Measurements from ENCODE around the gene CDK6.

The CDK6 gene

GRCh38 chr7:92633211-92633906 is 203.0 kb downstream of the CDK6 start:
- H3K27me3 ChIP-seq (ENCODE audit: insufficient read depth, low read length) = no peaks in the 10 kb centered on the region
- peaks cover 26% of the 10 kb centered on the region for H3K4me1 ChIP-seq (ENCODE audit: insufficient read depth, low read length)
- peaks cover 3% of the 10 kb centered on the region for H3K9me3 ChIP-seq (ENCODE audit: low read length)
- H3K4me3 ChIP-seq (ENCODE audit: low read length) = no peak overlapping the region
- no peaks in the 10 kb centered on the region for H3K36me3 ChIP-seq (ENCODE audit: insufficient read depth, low read length)
- no peak overlapping the region for H2AFZ ChIP-seq (ENCODE audit: low read depth, low read length)

- peaks cover 26% of the 10 kb centered on the region for H3K4me1 ChIP-seq (ENCODE audit: insufficient read depth, low read length)
- H2AFZ ChIP-seq (ENCODE audit: low read depth, low read length) = no peak overlapping the region
- H3K27me3 ChIP-seq (ENCODE audit: insufficient read depth, low read length) = no peaks in the 10 kb centered on the region
- no peaks in the 10 kb centered on the region for H3K36me3 ChIP-seq (ENCODE audit: insufficient read depth, low read length)
- peaks cover 3% of the 10 kb centered on the region for H3K9me3 ChIP-seq (ENCODE audit: low read length)
- H3K4me3 ChIP-seq (ENCODE audit: low read length) = no peak overlapping the region
These were observed 203.6 kb downstream of the CDK6 start for GRCh38 chr7:92632791-92633190.

- H3K27me3 ChIP-seq (ENCODE audit: insufficient read depth, low read length) = no peaks in the 10 kb centered on the region
- H2AFZ ChIP-seq (ENCODE audit: low read depth, low read length) = no peak overlapping the region
- H3K4me3 ChIP-seq (ENCODE audit: low read length) = no peak overlapping the region
- H3K9me3 ChIP-seq (ENCODE audit: low read length) = peaks cover 3% of the 10 kb centered on the region
- peaks cover 26% of the 10 kb centered on the region for H3K4me1 ChIP-seq (ENCODE audit: insufficient read depth, low read length)
- no peaks in the 10 kb centered on the region for H3K36me3 ChIP-seq (ENCODE audit: insufficient read depth, low read length)
These were observed 204.4 kb downstream of the CDK6 start for GRCh38 chr7:92631850-92632487.

- Histone ChIP-seq H3K27me3 (ENCODE audit: insufficient read depth, low read length) (no peaks in the 10 kb centered on the region), H3K9me3 (ENCODE audit: low read length) (peaks cover 3% of the 10 kb centered on the region), H2AFZ (ENCODE audit: low read depth, low read length) (no peak overlapping the region), H3K4me1 (ENCODE audit: insufficient read depth, low read length) (peaks cover 26% of the 10 kb centered on the region), H3K36me3 (ENCODE audit: insufficient read depth, low read length) (no peaks in the 10 kb centered on the region), H3K4me3 (ENCODE audit: low read length) (no peak overlapping the region)
These were observed 205.1 kb downstream of the CDK6 start for GRCh38 chr7:92631067-92631849.

- Histone ChIP-seq H3K27me3 (ENCODE audit: insufficient read depth, low read length) (no peaks in the 10 kb centered on the region), H3K36me3 (ENCODE audit: insufficient read depth, low read length) (no peaks in the 10 kb centered on the region)
These were observed 206.6 kb downstream of the CDK6 start for GRCh38 chr7:92629779-92630178.

GRCh38 chr7:92627956-92628355 is 208.4 kb downstream of the CDK6 start:
- peaks cover 3% of the 10 kb centered on the region for H3K9me3 ChIP-seq (ENCODE audit: low read length)
- no peaks in the 10 kb centered on the region for H3K36me3 ChIP-seq (ENCODE audit: insufficient read depth, low read length)
- no peak overlapping the region for H2AFZ ChIP-seq (ENCODE audit: low read depth, low read length)
- H3K27me3 ChIP-seq (ENCODE audit: insufficient read depth, low read length) = no peaks in the 10 kb centered on the region
- no peak overlapping the region for H3K4me3 ChIP-seq (ENCODE audit: low read length)
- no peaks in the 10 kb centered on the region for H3K4me1 ChIP-seq (ENCODE audit: insufficient read depth, low read length)

More at GRCh38 chr7:92629779-92630178, 206.6 kb downstream of the CDK6 start:
- Histone ChIP-seq H2AFZ (ENCODE audit: low read depth, low read length) (no peak overlapping the region), H3K9me3 (ENCODE audit: low read length) (peaks cover 3% of the 10 kb centered on the region), H3K4me3 (ENCODE audit: low read length) (no peak overlapping the region), H3K4me1 (ENCODE audit: insufficient read depth, low read length) (peaks cover 17% of the 10 kb centered on the region)

GRCh38 chr7:92626281-92626809 is 210.0 kb downstream of the CDK6 start:
- H3K27me3 ChIP-seq (ENCODE audit: insufficient read depth, low read length) = no peaks in the 10 kb centered on the region
- H3K9me3 ChIP-seq (ENCODE audit: low read length) = peaks cover 3% of the 10 kb centered on the region
- H3K4me3 ChIP-seq (ENCODE audit: low read length) = no peak overlapping the region
- H3K4me1 ChIP-seq (ENCODE audit: insufficient read depth, low read length) = peaks cover 1% of the 10 kb centered on the region
- H3K36me3 ChIP-seq (ENCODE audit: insufficient read depth, low read length) = no peaks in the 10 kb centered on the region
- no peak overlapping the region for H2AFZ ChIP-seq (ENCODE audit: low read depth, low read length)

- peaks cover 3% of the 10 kb centered on the region for H3K9me3 ChIP-seq (ENCODE audit: low read length)
- H3K27me3 ChIP-seq (ENCODE audit: insufficient read depth, low read length) = no peaks in the 10 kb centered on the region
- H3K4me1 ChIP-seq (ENCODE audit: insufficient read depth, low read length) = peaks cover 4% of the 10 kb centered on the region
- H3K4me3 ChIP-seq (ENCODE audit: low read length) = no peak overlapping the region
- H2AFZ ChIP-seq (ENCODE audit: low read depth, low read length) = no peak overlapping the region
- H3K36me3 ChIP-seq (ENCODE audit: insufficient read depth, low read length) = no peaks in the 10 kb centered on the region
These were observed 210.8 kb downstream of the CDK6 start for GRCh38 chr7:92625617-92626016.

GRCh38 chr7:92624298-92624996 is 211.9 kb downstream of the CDK6 start:
- Histone ChIP-seq H3K4me3 (ENCODE audit: low read length) (no peak overlapping the region), H3K36me3 (ENCODE audit: insufficient read depth, low read length) (no peaks in the 10 kb centered on the region), H3K4me1 (ENCODE audit: insufficient read depth, low read length) (peaks cover 4% of the 10 kb centered on the region), H3K27me3 (ENCODE audit: insufficient read depth, low read length) (no peaks in the 10 kb centered on the region), H3K9me3 (ENCODE audit: low read length) (no peaks in the 10 kb centered on the region), H2AFZ (ENCODE audit: low read depth, low read length) (no peak overlapping the region)

GRCh38 chr7:92623544-92623943 is 212.8 kb downstream of the CDK6 start:
- Histone ChIP-seq H3K4me1 (ENCODE audit: insufficient read depth, low read length) (peaks cover 4% of the 10 kb centered on the region), H3K27me3 (ENCODE audit: insufficient read depth, low read length) (no peaks in the 10 kb centered on the region), H3K4me3 (ENCODE audit: low read length) (no peak overlapping the region), H3K9me3 (ENCODE audit: low read length) (no peaks in the 10 kb centered on the region), H3K36me3 (ENCODE audit: insufficient read depth, low read length) (no peaks in the 10 kb centered on the region), H2AFZ (ENCODE audit: low read depth, low read length) (no peak overlapping the region)

GRCh38 chr7:92622685-92623084 is 213.7 kb downstream of the CDK6 start:
- H3K9me3 ChIP-seq (ENCODE audit: low read length) = no peaks in the 10 kb centered on the region
- H2AFZ ChIP-seq (ENCODE audit: low read depth, low read length) = no peak overlapping the region
- peaks cover 5% of the 10 kb centered on the region for H3K36me3 ChIP-seq (ENCODE audit: insufficient read depth, low read length)
- H3K27me3 ChIP-seq (ENCODE audit: insufficient read depth, low read length) = no peaks in the 10 kb centered on the region
- peaks cover 4% of the 10 kb centered on the region for H3K4me1 ChIP-seq (ENCODE audit: insufficient read depth, low read length)
- H3K4me3 ChIP-seq (ENCODE audit: low read length) = no peak overlapping the region

- Histone ChIP-seq H3K36me3 (ENCODE audit: insufficient read depth, low read length) (peaks cover 6% of the 10 kb centered on the region), H3K9me3 (ENCODE audit: low read length) (no peaks in the 10 kb centered on the region), H2AFZ (ENCODE audit: low read depth, low read length) (no peak overlapping the region), H3K27me3 (ENCODE audit: insufficient read depth, low read length) (no peaks in the 10 kb centered on the region), H3K4me3 (ENCODE audit: low read length) (no peak overlapping the region), H3K4me1 (ENCODE audit: insufficient read depth, low read length) (peaks cover 4% of the 10 kb centered on the region)
These were observed 214.3 kb downstream of the CDK6 start for GRCh38 chr7:92622030-92622429.
